ENCODE data around the gene MTMR8.

Gene MTMR8

GRCh38 chrX:64352081-64352480 lies 43.2 kb downstream of the MTMR8 start:
- H3K4me3 ChIP-seq (replicated peaks; ENCODE audit: low read depth, low read length): no peak overlapping the region
- TF ChIP-seq CTCF (IDR thresholded peaks at IDR 0.05; ENCODE audit: low read depth, low read length, missing control alignments): no peak
- no peak for DNase-seq (ENCODE audit: extremely low read depth, low read depth)

- no peak for TF ChIP-seq CTCF (IDR thresholded peaks at IDR 0.05; ENCODE audit: low read depth, low read length, missing control alignments)
- DNase-seq (ENCODE audit: extremely low read depth, low read depth): no peak
Observed at GRCh38 chrX:64350521-64350920, 44.7 kb downstream of the MTMR8 start.

GRCh38 chrX:64350047-64350446 lies 45.2 kb downstream of the MTMR8 start:
- no peak for TF ChIP-seq CTCF (IDR thresholded peaks at IDR 0.05; ENCODE audit: low read depth, low read length, missing control alignments)
- no peak for DNase-seq (ENCODE audit: extremely low read depth, low read depth)

More at GRCh38 chrX:64350521-64350920, 44.7 kb downstream of the MTMR8 start:
- no peak overlapping the region for H3K4me3 ChIP-seq (replicated peaks; ENCODE audit: low read depth, low read length)

GRCh38 chrX:64342811-64343210 lies 52.4 kb downstream of the MTMR8 start:
- no peak overlapping the region for H3K4me3 ChIP-seq (replicated peaks; ENCODE audit: low read depth, low read length)
- TF ChIP-seq CTCF (IDR thresholded peaks at IDR 0.05; ENCODE audit: low read depth, low read length, missing control alignments): no peak
- no peak for DNase-seq (ENCODE audit: extremely low read depth, low read depth)

More at GRCh38 chrX:64350047-64350446, 45.2 kb downstream of the MTMR8 start:
- H3K4me3 ChIP-seq (replicated peaks; ENCODE audit: low read depth, low read length): no peak overlapping the region

GRCh38 chrX:64338296-64338695 lies 57.0 kb downstream of the MTMR8 start:
- DNase-seq (ENCODE audit: extremely low read depth, low read depth): no peak
- H3K4me3 ChIP-seq (replicated peaks; ENCODE audit: low read depth, low read length): no peak overlapping the region
- no peak for TF ChIP-seq CTCF (IDR thresholded peaks at IDR 0.05; ENCODE audit: low read depth, low read length, missing control alignments)

- no peak for TF ChIP-seq CTCF (IDR thresholded peaks at IDR 0.05; ENCODE audit: low read depth, low read length, missing control alignments)
- DNase-seq (ENCODE audit: extremely low read depth, low read depth): no peak
- H3K4me3 ChIP-seq (replicated peaks; ENCODE audit: low read depth, low read length): no peak overlapping the region
Observed at GRCh38 chrX:64334467-64334866, 60.8 kb downstream of the MTMR8 start.

- H3K4me3 ChIP-seq (replicated peaks; ENCODE audit: low read depth, low read length): no peak overlapping the region
- no peak for TF ChIP-seq CTCF (IDR thresholded peaks at IDR 0.05; ENCODE audit: low read depth, low read length, missing control alignments)
- no peak for DNase-seq (ENCODE audit: extremely low read depth, low read depth)
Observed at GRCh38 chrX:64330284-64330683, 65.0 kb downstream of the MTMR8 start.
